HepG2 (cell line): ENCODE measurements around the gene MTHFD1L. TPM values are rescaled to one million over a fixed set of nuclear protein-coding genes. Genes with fewer than 3 reads are reported as not detected.

Experiments used
- ATAC-seq: fragments of 200-7000 bp; cut with Tn5 transposase; 3 replicates; pipeline ENCODE4 v1.9.1; 2020; ENCODE audit warnings: mild to moderate bottlenecking, moderate library complexity
- BruUV-seq: library from RNA; stranded (reverse); fragments of 400-500 nt; replicated peaks from 2 replicates; lab custom pipeline; 2021; lab: Mats Ljungman, UMichigan
- CTCF ChIA-PET: fragments of 300-600 bp; formaldehyde crosslinking; extraction: SDS; loops from one replicate; lab custom pipeline; 2021; ENCODE audit warnings: low total read pairs, inconsistent platforms, low intra/inter-chr PET ratio; lab: Yijun Ruan, JAX
- POLR2A ChIA-PET: fragments of 350-600 bp; sonication (Branson Sonifier 250); formaldehyde crosslinking; loops from one replicate; lab custom pipeline; 2020; ENCODE audit warnings: antibody characterized with exemption, inconsistent platforms; lab: Yijun Ruan, JAX
- DNase-seq: peaks from one replicate; pipeline ENCODE4 v3.0.0-alpha.2; 2015; ENCODE audit warnings: low spot score
- FAIRE-seq: peaks from 3 replicates; lab custom pipeline; 2011; peaks lifted over from hg19 to GRCh38; lab: Jason Lieb, UNC
- H2AFZ ChIP-seq: one replicate; pipeline ENCODE4 v1.6.1; 2011; ENCODE audit warnings: low read length, inconsistent platforms
- H3K27ac ChIP-seq: fragments of 300-600 bp; 3 replicates; pipeline ENCODE4 v1.8.0; 2011; ENCODE audit warnings: mixed run types, mild to moderate bottlenecking, mixed read lengths, low read length, inconsistent platforms; ENCODE audit not compliant: insufficient read depth; ENCODE audit errors: extremely low read length
- H3K27me3 ChIP-seq, 2 experiments: fragments of 200-600 bp in 1 of 2; 2 replicates in 1 of 2; 3 replicates in 1 of 2; pipeline versions ENCODE4 v1.6.0 to v1.8.0; 2011; ENCODE audit warnings: low read length in 2 of 2, mild to moderate bottlenecking in 2 of 2, moderate library complexity in 2 of 2, inconsistent platforms in 1 of 2; ENCODE audit not compliant: insufficient read depth in 2 of 2, control insufficient read depth in 1 of 2
- H3K36me3 ChIP-seq, 2 experiments: fragments of 200-600 bp in 1 of 2; replicated peaks in 1 of 2; 2 replicates in 1 of 2; 3 replicates in 1 of 2; pipeline versions ENCODE4 v1.5.1 to v1.8.0; 2011; ENCODE audit warnings: low read length in 2 of 2, inconsistent platforms in 1 of 2; ENCODE audit not compliant: insufficient read depth in 2 of 2, control insufficient read depth in 1 of 2
- H3K4me1 ChIP-seq: 2 replicates; pipeline ENCODE4 v1.5.1; 2012; ENCODE audit warnings: low read length, inconsistent platforms; ENCODE audit not compliant: insufficient read depth
- H3K4me2 ChIP-seq: 2 replicates; pipeline ENCODE4 v1.6.0; 2011; ENCODE audit warnings: low read depth, low read length, inconsistent platforms
- H3K4me3 ChIP-seq, 3 experiments: fragments of 200-600 bp in 1 of 3; sonication (generic), shearing (Covaris generic) in 1 of 3; replicated peaks in 1 of 3; 2 replicates each; pipeline ENCODE4 v1.5.1; 2011 to 2016; ENCODE audit warnings: low read length in 3 of 3, inconsistent platforms in 2 of 3, low read depth in 2 of 3, mild to moderate bottlenecking in 2 of 3, control low read depth in 1 of 3, mixed read lengths in 1 of 3; ENCODE audit not compliant: insufficient read depth in 1 of 3
- H3K79me2 ChIP-seq: one replicate; pipeline ENCODE4 v1.6.1; 2011; ENCODE audit warnings: low read length, inconsistent platforms; ENCODE audit not compliant: insufficient read depth
- H3K9ac ChIP-seq: 2 replicates; pipeline ENCODE4 v1.6.0; 2011; ENCODE audit warnings: mild to moderate bottlenecking, low read depth, low read length, inconsistent platforms; ENCODE audit not compliant: insufficient read depth
- H3K9me3 ChIP-seq: 2 replicates; pipeline ENCODE4 v1.5.1; 2012; ENCODE audit warnings: mild to moderate bottlenecking, low read length
- H4K20me1 ChIP-seq: 2 replicates; pipeline ENCODE4 v1.6.0; 2011; ENCODE audit warnings: inconsistent platforms, mild to moderate bottlenecking, low read length, moderate library complexity; ENCODE audit not compliant: insufficient read depth
- CBFB ChIP-seq: sonication (generic); formaldehyde crosslinking; IDR thresholded peaks from 2 replicates; pipeline ENCODE4 v1.4.0; 2020; ENCODE audit warnings: missing genetic modification reagents
- FOSL2 ChIP-seq: sonication (generic); formaldehyde crosslinking; IDR thresholded peaks from 2 replicates; pipeline ENCODE4 v1.4.0; 2020; ENCODE audit warnings: missing genetic modification reagents
- HMGXB4 ChIP-seq, 2 experiments: sonication (generic) in 1 of 2; formaldehyde crosslinking in 1 of 2; IDR thresholded peaks; 2 replicates each; pipeline versions ENCODE4 v1.4.0 to v1.6.1; 2018 to 2020; ENCODE audit warnings: missing genetic modification reagents in 2 of 2, borderline replicate concordance in 1 of 2, low read depth in 1 of 2, mild to moderate bottlenecking in 1 of 2, missing biosample characterization in 1 of 2
- IRF2 ChIP-seq: IDR thresholded peaks from 2 replicates; pipeline ENCODE4 v1.6.1; 2018; ENCODE audit warnings: missing genetic modification reagents, missing compliant biosample characterization
- MLX ChIP-seq: IDR thresholded peaks from 2 replicates; pipeline ENCODE4 v1.6.1; 2016
- SMAD3 ChIP-seq: sonication (generic); formaldehyde crosslinking; IDR thresholded peaks from 2 replicates; pipeline ENCODE4 v1.4.0; 2020; ENCODE audit warnings: missing genetic modification reagents
- SNAPC5 ChIP-seq: sonication (generic); formaldehyde crosslinking; IDR thresholded peaks from 2 replicates; pipeline ENCODE4 v1.8.1; 2023; ENCODE audit warnings: mild to moderate bottlenecking, missing genetic modification reagents, borderline replicate concordance
- SNRNP70 ChIP-seq: fragments of 200-400 bp; formaldehyde crosslinking; IDR thresholded peaks from 2 replicates; pipeline ENCODE4 v1.6.1; 2017; ENCODE audit warnings: mild to moderate bottlenecking, low read depth, low read length, moderate library complexity
- THRA ChIP-seq: sonication (generic); formaldehyde crosslinking; IDR thresholded peaks from 2 replicates; pipeline ENCODE4 v1.4.0; 2020; ENCODE audit warnings: missing genetic modification reagents, borderline replicate concordance
- TOE1 ChIP-seq: sonication (generic); formaldehyde crosslinking; IDR thresholded peaks from 2 replicates; pipeline ENCODE4 v1.4.0; 2020; ENCODE audit warnings: mild to moderate bottlenecking, missing genetic modification reagents
- XRCC5 ChIP-seq: fragments of 200-400 bp; formaldehyde crosslinking; optimal IDR thresholded peaks from 2 replicates; pipeline ENCODE3; 2017; ENCODE audit warnings: mild to moderate bottlenecking, low read length
- ZBTB33 ChIP-seq: sonication (generic); formaldehyde crosslinking; IDR thresholded peaks from 2 replicates; pipeline ENCODE4 v1.4.0; 2020; ENCODE audit warnings: missing genetic modification reagents
- ZNF34 ChIP-seq: sonication (generic); formaldehyde crosslinking; IDR thresholded peaks from 2 replicates; pipeline ENCODE4 v1.4.0; 2020; ENCODE audit warnings: mild to moderate bottlenecking, missing genetic modification reagents, borderline replicate concordance
- ZNF484 ChIP-seq: sonication (generic); formaldehyde crosslinking; IDR thresholded peaks from 2 replicates; pipeline ENCODE4 v1.5.1; 2020; ENCODE audit warnings: mild to moderate bottlenecking, low read depth, missing genetic modification reagents, borderline replicate concordance
- ZNF83 ChIP-seq: sonication (generic); formaldehyde crosslinking; IDR thresholded peaks from 2 replicates; pipeline ENCODE4 v1.4.0; 2020; ENCODE audit warnings: missing genetic modification reagents, mild to moderate bottlenecking, borderline replicate concordance
- WGBS: methylation state at CpG from one replicate; pipeline ENCODE4 v1.1.6; 2017; ENCODE audit warnings: low lambda C conversion rate; 5-methylcytosine and 5-hydroxymethylcytosine counted together
- in situ Hi-C: cut with HindIII; loops from 2 replicates; pipeline ENCODE4 v1.10.0; 2017; ENCODE audit warnings: low pct_unique_long_range_greater_than_20kb; ENCODE audit not compliant: extremely low pct_ligation_motif_present
- intact Hi-C: fragments of 100-400 bp; cut with micrococcal nuclease; formaldehyde crosslinking; loops from one replicate; pipeline ENCODE4 v1.10.0; 2022; ENCODE audit not compliant: unreplicated experiment
- polyA plus RNA-seq, 8 experiments: library from polyadenylated mRNA; depleted of rRNA in 3 of 8; stranded (reverse) in 7 of 8; unstranded in 1 of 8; fragments of >200 nt; fragmentation: Illumina TruSeq in 4 of 8; extraction: Trizol in 4 of 8; gene quantifications; 2 replicates each; pipeline versions ENCODE4 v1.2.1 to v1.2.3, GENCODE V29; 2011 to 2016; ENCODE audit warnings: low read depth in 4 of 8, missing spikeins in 1 of 8, mixed read lengths in 1 of 8; ENCODE audit not compliant: insufficient read depth in 1 of 8
- total RNA-seq, 5 experiments: library from RNA; depleted of rRNA; stranded (reverse); fragments of >200 nt; fragmentation: Illumina TruSeq; extraction: Trizol; gene quantifications; 2 replicates each; pipeline ENCODE4 v1.2.3, GENCODE V29; 2016; ENCODE audit warnings: low read depth in 1 of 5

Gene MTHFD1L
- total and polyA plus RNA-seq, 2 of the 13 experiments (the other 11 are each of a cell fraction or from before 2014, with no cell fraction given), result 24.0 to 39.6 TPM

- TF ChIP-seq SNRNP70, result no peak
- no peak for TF ChIP-seq SNAPC5 (CRISPR knock-in tag)
- TF ChIP-seq MLX (CRISPR knock-in tag), result no peak
- TF ChIP-seq, all 625 proteins: peak for 0
Observed at GRCh38 chr6:150876598-150876997, 11.1 kb downstream of the MTHFD1L start (continued).

DNA sequence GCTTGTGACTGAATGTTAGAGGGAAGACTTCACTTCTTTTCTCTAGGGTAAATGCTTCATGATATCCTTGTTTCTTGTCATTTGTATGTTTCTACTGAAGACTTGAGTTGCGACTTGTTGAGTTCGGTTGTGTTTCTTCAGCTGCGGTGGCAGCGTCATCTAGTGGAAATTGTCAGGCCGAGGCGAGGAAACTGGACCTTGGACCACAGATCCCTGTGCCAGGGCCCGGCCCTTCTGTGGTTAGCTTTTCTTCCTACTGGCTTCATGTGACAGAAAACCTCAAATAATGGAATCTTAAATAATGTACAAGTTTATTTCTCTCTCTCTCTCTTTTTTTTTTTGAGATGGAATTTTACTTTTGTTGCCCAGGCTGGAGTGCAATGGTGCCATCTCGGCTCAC lies 12.4 kb downstream of the MTHFD1L start:
- Histone ChIP-seq H3K9me3 (no peaks in the 10 kb centered on the region), H3K79me2 (peaks cover 48% of the 10 kb centered on the region), H3K4me1 (peaks cover 70% of the 10 kb centered on the region), H3K27ac (peak overlapping the region; percentile 79), H3K9ac (no peak overlapping the region), H3K4me3 (no peak overlapping the region), H3K36me3 (peaks cover 7 to 30% of the 10 kb centered on the region in 2 experiments; a peak in 4 of 5 replicates), H4K20me1 (peaks cover 4% of the 10 kb centered on the region; the same call in 1 of the 2 replicates), H3K27me3 (no peaks in the 10 kb centered on the region), H3K4me2 (peak overlapping the region; percentile 34; the same call in 1 of the 2 replicates), H2AFZ (no peak overlapping the region)
- ChIA-PET POLR2A (interaction anchor here (0.7 to 3.9 kb wide), 4 partner anchors 8 to 512 kb away, joined by 3 to 24 read pairs (median 6); partner anchors contain the start of gene MTHFD1L), CTCF (interaction anchor here (0.9 to 3.0 kb wide), 3 partner anchors 60 to 460 kb away, joined by 3 to 14 read pairs (median 3); no protein-coding TSS in a partner anchor)
- 34% methylated on average over 8 of the region's 8 CpGs for WGBS
- no TSS peak for BruUV-seq
- FAIRE-seq (no peak), DNase-seq (peak; percentile 67), ATAC-seq (peak; percentile 42)
- intact Hi-C loops (loop anchor here (1.0 kb wide), 2 partner anchors 12 to 60 kb away; no protein-coding TSS in a partner anchor), in situ Hi-C loops (loop anchor here (5.0 kb wide), 1 partner anchor 61 kb away; no protein-coding TSS in a partner anchor)
- TF ChIP-seq SMAD3 (peak; percentile 31; the same call in 1 of the 2 replicates), ZNF83 (CRISPR knock-in tag) (no peak), ZNF34 (CRISPR knock-in tag) (0 out of 2 replicates have a peak, but pooled peaks have one; percentile 2), HMGXB4 (CRISPR knock-in tag; IDR thresholded peaks at IDR 0.05; ENCODE audit: borderline replicate concordance in 1 of 2, low read depth in 1 of 2) (0 out of 4 replicates have a peak, but pooled peaks of 1 of the 2 experiments have one; percentile 32), THRA (no peak), TOE1 (0 out of 2 replicates have a peak, but pooled peaks have one; percentile 11), CBFB (CRISPR knock-in tag) (0 out of 2 replicates have a peak, but pooled peaks have one; percentile 41), XRCC5 (peak; percentile 69), FOSL2 (CRISPR knock-in tag) (peak; percentile 42), ZBTB33 (CRISPR knock-in tag) (peak; percentile 29; the same call in 1 of the 2 replicates), IRF2 (CRISPR knock-in tag) (peak; percentile 44; the same call in 1 of the 2 replicates), ZNF484 (no peak)
